Neural crest cell (in vitro differentiated cells): ENCODE data around the gene STK36. TPM values are rescaled to one million over a fixed set of nuclear protein-coding genes. Genes with fewer than 3 reads are reported as not detected.

Experiments used
- DNase-seq: peaks from one replicate; pipeline ENCODE4 v3.0.0; 2021; ENCODE audit warnings: low read depth, mixed read lengths, low spot score
- H3K27ac Mint-ChIP-seq: one replicate; pipeline ENCODE4 v1.8.0; 2021; ENCODE audit warnings: mild to moderate bottlenecking, mixed read lengths; ENCODE audit not compliant: unreplicated experiment
- H3K27me3 Mint-ChIP-seq: 2 replicates; pipeline ENCODE4 v1.8.0; 2021; ENCODE audit warnings: low read depth, mild to moderate bottlenecking, mixed read lengths
- H3K36me3 Mint-ChIP-seq: 2 replicates; pipeline ENCODE4 v1.8.0; 2021; ENCODE audit warnings: low read depth, mild to moderate bottlenecking, mixed read lengths
- H3K4me1 Mint-ChIP-seq: 2 replicates; pipeline ENCODE4 v1.8.0; 2021; ENCODE audit warnings: mixed read lengths
- H3K4me3 Mint-ChIP-seq: one replicate; pipeline ENCODE4 v1.8.0; 2021; ENCODE audit warnings: mild to moderate bottlenecking, mixed read lengths
- H3K9me3 Mint-ChIP-seq: 2 replicates; pipeline ENCODE4 v1.8.0; 2021; ENCODE audit warnings: mixed read lengths
- total RNA-seq: library from RNA; stranded (reverse); gene quantifications from 2 replicates; pipeline ENCODE4 v1.2.1, GENCODE V29; 2021
- TF ChIP-seq, protein P1 (sequence below): fragments of 200-600 bp; sonication (generic); conservative IDR thresholded peaks from 2 replicates; pipeline ENCODE4 v1.5.0; 2021; ENCODE audit warnings: antibody characterized with exemption, mild to moderate bottlenecking

The STK36 gene
- total RNA-seq, 1 donor from 2014 or later, result 78.7 TPM

GRCh38 chr2:218732052-218732760 is 60.3 kb downstream of the STK36 start:
- Mint-ChIP-seq H3K4me3 (no peak overlapping the region), H3K36me3 (peaks cover 18% of the 10 kb centered on the region), H3K27ac (no peak overlapping the region), H3K4me1 (peaks cover 24% of the 10 kb centered on the region), H3K9me3 (peaks cover 3% of the 10 kb centered on the region), H3K27me3 (no peaks in the 10 kb centered on the region)
- no peak for DNase-seq
- TF ChIP-seq, protein P1, sequence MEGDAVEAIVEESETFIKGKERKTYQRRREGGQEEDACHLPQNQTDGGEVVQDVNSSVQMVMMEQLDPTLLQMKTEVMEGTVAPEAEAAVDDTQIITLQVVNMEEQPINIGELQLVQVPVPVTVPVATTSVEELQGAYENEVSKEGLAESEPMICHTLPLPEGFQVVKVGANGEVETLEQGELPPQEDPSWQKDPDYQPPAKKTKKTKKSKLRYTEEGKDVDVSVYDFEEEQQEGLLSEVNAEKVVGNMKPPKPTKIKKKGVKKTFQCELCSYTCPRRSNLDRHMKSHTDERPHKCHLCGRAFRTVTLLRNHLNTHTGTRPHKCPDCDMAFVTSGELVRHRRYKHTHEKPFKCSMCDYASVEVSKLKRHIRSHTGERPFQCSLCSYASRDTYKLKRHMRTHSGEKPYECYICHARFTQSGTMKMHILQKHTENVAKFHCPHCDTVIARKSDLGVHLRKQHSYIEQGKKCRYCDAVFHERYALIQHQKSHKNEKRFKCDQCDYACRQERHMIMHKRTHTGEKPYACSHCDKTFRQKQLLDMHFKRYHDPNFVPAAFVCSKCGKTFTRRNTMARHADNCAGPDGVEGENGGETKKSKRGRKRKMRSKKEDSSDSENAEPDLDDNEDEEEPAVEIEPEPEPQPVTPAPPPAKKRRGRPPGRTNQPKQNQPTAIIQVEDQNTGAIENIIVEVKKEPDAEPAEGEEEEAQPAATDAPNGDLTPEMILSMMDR, result no peak

DNA sequence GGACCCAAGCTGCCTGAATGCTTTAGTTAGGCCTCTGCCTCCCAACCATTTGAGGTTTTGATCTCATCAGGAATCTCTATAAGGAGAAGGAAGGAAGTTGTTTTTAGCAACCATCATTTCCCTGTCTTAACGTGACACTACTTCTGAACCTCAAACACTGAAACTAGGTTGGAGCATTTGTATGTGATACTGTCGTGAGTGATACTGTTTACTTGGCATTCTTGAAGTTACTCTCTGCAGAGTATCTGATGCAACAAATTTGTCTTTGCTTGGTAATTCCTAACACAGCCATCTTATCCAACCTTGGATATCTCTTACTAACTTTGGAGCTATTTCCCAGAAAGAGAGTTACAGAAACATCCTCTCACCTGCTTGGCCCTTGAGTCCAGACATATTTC is 60.9 kb downstream of the STK36 start:
- Mint-ChIP-seq H3K36me3 (peaks cover 16% of the 10 kb centered on the region), H3K27me3 (no peaks in the 10 kb centered on the region), H3K4me3 (no peak overlapping the region), H3K9me3 (peaks cover 2% of the 10 kb centered on the region), H3K4me1 (peaks cover 22% of the 10 kb centered on the region), H3K27ac (no peak overlapping the region)
- DNase-seq, result no peak
- TF ChIP-seq, protein P1, result no peak

- peaks cover 19% of the 10 kb centered on the region for H3K36me3 Mint-ChIP-seq
- no peak for DNase-seq
- H3K4me1 Mint-ChIP-seq, result peaks cover 20% of the 10 kb centered on the region
- no peaks in the 10 kb centered on the region for H3K9me3 Mint-ChIP-seq
- H3K27ac Mint-ChIP-seq, result peak overlapping the region; percentile 22
- TF ChIP-seq, protein P1, result no peak
- H3K27me3 Mint-ChIP-seq, result no peaks in the 10 kb centered on the region
- no peak overlapping the region for H3K4me3 Mint-ChIP-seq
Measured at GRCh38 chr2:218733171-218734021, 61.5 kb downstream of the STK36 start.

DNA sequence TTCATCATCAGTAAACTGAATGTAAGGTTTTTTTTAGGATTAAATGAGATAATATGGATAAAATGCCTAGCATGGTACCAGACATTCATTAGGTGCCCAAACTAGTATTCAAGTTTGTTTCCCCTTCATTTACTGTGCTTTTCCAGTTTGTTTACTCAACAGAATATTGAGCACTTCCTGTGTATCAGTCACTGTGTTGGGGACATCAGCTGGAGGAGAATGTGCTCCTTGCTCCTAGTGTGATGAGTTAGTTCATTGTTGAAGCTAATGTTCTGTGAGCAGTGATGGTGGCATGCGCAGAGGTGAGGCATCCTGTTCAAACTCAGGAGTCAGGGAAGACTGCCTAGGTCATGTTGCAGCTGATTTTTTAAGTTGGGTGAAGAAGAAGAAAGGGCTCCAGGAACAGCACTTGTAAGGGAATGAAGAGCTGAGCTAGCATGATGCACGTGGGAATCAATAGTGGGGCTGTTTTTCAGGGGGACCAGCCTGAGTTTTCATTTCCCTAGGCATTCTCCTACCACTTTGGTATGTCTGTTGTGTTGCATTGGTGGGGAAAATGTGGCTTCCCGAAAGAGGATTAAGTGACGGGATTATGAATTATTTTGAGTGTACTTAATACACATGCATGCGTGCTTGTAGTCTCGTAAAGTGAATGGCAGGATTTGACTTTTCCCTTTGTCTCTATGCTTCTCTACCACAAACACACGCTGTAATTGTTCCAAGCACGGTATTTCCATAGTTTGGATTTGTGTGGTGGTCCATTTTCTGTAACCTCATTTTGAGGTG is 62.5 kb downstream of the STK36 start:
- Mint-ChIP-seq H3K27ac (peak overlapping the region; percentile 27), H3K36me3 (peaks cover 14% of the 10 kb centered on the region), H3K9me3 (no peaks in the 10 kb centered on the region), H3K4me3 (no peak overlapping the region), H3K4me1 (peaks cover 20% of the 10 kb centered on the region), H3K27me3 (no peaks in the 10 kb centered on the region)
- DNase-seq, result no peak
- TF ChIP-seq, protein P1, result no peak

DNA sequence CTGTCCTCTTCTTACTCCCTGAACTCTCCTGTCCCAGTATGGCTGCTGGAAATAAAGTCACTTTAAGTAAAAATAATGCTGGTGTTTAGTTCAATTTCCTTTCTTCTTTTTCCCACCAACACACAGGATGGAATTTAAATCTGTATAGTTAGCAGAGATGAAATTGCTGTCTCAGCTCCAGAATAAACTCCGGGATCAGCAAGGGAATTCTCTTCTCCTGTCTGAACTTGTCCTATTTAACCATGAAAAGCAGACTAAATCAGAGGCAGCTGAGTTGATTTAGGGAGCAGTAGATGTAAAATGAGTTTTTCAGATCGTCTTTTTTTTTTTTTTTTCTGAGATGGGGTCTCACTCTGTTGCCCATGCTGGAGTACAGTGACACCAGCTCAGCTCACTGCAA is 64.6 kb downstream of the STK36 start:
- no peak for DNase-seq
- no peak overlapping the region for H3K27ac Mint-ChIP-seq
- TF ChIP-seq, protein P1, result no peak
- no peak overlapping the region for H3K4me3 Mint-ChIP-seq
- no peaks in the 10 kb centered on the region for H3K9me3 Mint-ChIP-seq
- peaks cover 17% of the 10 kb centered on the region for H3K4me1 Mint-ChIP-seq
- peaks cover 18% of the 10 kb centered on the region for H3K36me3 Mint-ChIP-seq
- H3K27me3 Mint-ChIP-seq, result no peaks in the 10 kb centered on the region
